ENCODE results near the gene AVL9. TPM values are rescaled to one million over a fixed set of nuclear protein-coding genes. Genes with fewer than 3 reads are reported as not detected.
A peak's percentile ranks its signal among the peaks of the same experiment; 100 is the strongest.

Gene AVL9
- total and polyA plus RNA-seq, 2 experiments from 2014 or later, result 13.1 to 33.8 TPM

DNA sequence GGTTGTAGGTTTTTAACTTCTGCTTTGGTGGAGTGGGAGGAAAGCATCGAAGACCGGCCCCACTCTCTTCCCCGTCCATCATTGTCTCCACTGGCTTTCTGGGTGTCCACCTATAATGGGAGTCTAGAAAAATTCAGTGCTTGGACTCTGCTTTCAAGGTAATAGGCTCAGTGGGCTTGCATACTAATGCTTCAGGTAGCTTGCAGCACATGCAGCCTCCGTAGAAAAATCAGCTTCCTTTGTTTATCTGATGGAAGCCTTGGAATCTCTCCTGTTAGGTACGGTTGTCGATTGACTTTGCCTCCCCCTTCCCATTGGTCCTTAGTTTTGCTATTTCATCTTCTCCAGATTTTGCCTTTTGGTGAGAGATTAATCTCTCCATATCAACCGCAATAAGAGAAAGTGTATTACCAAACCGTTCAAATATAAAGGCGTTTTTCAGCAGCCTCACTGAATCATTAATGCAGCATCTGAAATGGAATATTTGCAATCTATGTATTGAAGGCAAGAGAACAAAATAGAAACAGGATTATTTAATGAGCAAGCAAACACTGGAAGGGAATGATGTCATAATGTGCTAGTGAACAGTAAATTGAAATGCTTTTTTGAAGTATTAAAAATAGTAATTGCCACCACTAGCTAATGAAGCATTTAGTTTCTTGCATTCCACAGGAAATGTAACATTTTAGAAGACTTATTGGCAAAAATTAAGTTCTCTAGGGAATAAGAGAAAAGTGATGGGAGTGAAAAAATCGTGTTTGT, 944 bp downstream of the AVL9 start:
- Histone ChIP-seq H3K36me3 (ENCODE audit: insufficient read depth) (no peaks in the 10 kb centered on the region), H3K4me2 (peak overlapping the region; percentile 81), H4K20me1 (replicated peaks; ENCODE audit: insufficient read depth) (peaks cover 8% of the 10 kb centered on the region; the same call in 1 of the 2 replicates), H3K27me3 (ENCODE audit: insufficient read depth) (no peaks in the 10 kb centered on the region), H3K27ac (ENCODE audit: low read depth) (peak overlapping the region; percentile 93), H3K4me3 (peak overlapping the region; percentile 72), H3K79me2 (replicated peaks; ENCODE audit: insufficient read depth) (peaks cover 53% of the 10 kb centered on the region), H2AFZ (no peak overlapping the region), H3K9me2 (ENCODE audit: insufficient read depth) (no peaks in the 10 kb centered on the region), H3K4me1 (ENCODE audit: insufficient read depth) (peaks cover 19% of the 10 kb centered on the region), H3F3A (replicated peaks; ENCODE audit: low read depth) (no peaks in the 10 kb centered on the region; the same call in 1 of the 2 replicates)
- TF ChIP-seq, protein P1, sequence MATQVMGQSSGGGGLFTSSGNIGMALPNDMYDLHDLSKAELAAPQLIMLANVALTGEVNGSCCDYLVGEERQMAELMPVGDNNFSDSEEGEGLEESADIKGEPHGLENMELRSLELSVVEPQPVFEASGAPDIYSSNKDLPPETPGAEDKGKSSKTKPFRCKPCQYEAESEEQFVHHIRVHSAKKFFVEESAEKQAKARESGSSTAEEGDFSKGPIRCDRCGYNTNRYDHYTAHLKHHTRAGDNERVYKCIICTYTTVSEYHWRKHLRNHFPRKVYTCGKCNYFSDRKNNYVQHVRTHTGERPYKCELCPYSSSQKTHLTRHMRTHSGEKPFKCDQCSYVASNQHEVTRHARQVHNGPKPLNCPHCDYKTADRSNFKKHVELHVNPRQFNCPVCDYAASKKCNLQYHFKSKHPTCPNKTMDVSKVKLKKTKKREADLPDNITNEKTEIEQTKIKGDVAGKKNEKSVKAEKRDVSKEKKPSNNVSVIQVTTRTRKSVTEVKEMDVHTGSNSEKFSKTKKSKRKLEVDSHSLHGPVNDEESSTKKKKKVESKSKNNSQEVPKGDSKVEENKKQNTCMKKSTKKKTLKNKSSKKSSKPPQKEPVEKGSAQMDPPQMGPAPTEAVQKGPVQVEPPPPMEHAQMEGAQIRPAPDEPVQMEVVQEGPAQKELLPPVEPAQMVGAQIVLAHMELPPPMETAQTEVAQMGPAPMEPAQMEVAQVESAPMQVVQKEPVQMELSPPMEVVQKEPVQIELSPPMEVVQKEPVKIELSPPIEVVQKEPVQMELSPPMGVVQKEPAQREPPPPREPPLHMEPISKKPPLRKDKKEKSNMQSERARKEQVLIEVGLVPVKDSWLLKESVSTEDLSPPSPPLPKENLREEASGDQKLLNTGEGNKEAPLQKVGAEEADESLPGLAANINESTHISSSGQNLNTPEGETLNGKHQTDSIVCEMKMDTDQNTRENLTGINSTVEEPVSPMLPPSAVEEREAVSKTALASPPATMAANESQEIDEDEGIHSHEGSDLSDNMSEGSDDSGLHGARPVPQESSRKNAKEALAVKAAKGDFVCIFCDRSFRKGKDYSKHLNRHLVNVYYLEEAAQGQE (IDR thresholded peaks at IDR 0.05; ENCODE audit: unreplicated experiment), result no peak
- TF ChIP-seq ZNF331 (CRISPR knock-in tag; IDR thresholded peaks at IDR 0.05; ENCODE audit: low read depth), result no peak
- TF ChIP-seq, protein P2, sequence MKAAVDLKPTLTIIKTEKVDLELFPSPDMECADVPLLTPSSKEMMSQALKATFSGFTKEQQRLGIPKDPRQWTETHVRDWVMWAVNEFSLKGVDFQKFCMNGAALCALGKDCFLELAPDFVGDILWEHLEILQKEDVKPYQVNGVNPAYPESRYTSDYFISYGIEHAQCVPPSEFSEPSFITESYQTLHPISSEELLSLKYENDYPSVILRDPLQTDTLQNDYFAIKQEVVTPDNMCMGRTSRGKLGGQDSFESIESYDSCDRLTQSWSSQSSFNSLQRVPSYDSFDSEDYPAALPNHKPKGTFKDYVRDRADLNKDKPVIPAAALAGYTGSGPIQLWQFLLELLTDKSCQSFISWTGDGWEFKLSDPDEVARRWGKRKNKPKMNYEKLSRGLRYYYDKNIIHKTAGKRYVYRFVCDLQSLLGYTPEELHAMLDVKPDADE (IDR thresholded peaks at IDR 0.05), result no peak
- no peak for TF ChIP-seq EZH2phosphoT487 (IDR thresholded peaks at IDR 0.05; ENCODE audit: unreplicated experiment)
- TF ChIP-seq, protein P3, sequence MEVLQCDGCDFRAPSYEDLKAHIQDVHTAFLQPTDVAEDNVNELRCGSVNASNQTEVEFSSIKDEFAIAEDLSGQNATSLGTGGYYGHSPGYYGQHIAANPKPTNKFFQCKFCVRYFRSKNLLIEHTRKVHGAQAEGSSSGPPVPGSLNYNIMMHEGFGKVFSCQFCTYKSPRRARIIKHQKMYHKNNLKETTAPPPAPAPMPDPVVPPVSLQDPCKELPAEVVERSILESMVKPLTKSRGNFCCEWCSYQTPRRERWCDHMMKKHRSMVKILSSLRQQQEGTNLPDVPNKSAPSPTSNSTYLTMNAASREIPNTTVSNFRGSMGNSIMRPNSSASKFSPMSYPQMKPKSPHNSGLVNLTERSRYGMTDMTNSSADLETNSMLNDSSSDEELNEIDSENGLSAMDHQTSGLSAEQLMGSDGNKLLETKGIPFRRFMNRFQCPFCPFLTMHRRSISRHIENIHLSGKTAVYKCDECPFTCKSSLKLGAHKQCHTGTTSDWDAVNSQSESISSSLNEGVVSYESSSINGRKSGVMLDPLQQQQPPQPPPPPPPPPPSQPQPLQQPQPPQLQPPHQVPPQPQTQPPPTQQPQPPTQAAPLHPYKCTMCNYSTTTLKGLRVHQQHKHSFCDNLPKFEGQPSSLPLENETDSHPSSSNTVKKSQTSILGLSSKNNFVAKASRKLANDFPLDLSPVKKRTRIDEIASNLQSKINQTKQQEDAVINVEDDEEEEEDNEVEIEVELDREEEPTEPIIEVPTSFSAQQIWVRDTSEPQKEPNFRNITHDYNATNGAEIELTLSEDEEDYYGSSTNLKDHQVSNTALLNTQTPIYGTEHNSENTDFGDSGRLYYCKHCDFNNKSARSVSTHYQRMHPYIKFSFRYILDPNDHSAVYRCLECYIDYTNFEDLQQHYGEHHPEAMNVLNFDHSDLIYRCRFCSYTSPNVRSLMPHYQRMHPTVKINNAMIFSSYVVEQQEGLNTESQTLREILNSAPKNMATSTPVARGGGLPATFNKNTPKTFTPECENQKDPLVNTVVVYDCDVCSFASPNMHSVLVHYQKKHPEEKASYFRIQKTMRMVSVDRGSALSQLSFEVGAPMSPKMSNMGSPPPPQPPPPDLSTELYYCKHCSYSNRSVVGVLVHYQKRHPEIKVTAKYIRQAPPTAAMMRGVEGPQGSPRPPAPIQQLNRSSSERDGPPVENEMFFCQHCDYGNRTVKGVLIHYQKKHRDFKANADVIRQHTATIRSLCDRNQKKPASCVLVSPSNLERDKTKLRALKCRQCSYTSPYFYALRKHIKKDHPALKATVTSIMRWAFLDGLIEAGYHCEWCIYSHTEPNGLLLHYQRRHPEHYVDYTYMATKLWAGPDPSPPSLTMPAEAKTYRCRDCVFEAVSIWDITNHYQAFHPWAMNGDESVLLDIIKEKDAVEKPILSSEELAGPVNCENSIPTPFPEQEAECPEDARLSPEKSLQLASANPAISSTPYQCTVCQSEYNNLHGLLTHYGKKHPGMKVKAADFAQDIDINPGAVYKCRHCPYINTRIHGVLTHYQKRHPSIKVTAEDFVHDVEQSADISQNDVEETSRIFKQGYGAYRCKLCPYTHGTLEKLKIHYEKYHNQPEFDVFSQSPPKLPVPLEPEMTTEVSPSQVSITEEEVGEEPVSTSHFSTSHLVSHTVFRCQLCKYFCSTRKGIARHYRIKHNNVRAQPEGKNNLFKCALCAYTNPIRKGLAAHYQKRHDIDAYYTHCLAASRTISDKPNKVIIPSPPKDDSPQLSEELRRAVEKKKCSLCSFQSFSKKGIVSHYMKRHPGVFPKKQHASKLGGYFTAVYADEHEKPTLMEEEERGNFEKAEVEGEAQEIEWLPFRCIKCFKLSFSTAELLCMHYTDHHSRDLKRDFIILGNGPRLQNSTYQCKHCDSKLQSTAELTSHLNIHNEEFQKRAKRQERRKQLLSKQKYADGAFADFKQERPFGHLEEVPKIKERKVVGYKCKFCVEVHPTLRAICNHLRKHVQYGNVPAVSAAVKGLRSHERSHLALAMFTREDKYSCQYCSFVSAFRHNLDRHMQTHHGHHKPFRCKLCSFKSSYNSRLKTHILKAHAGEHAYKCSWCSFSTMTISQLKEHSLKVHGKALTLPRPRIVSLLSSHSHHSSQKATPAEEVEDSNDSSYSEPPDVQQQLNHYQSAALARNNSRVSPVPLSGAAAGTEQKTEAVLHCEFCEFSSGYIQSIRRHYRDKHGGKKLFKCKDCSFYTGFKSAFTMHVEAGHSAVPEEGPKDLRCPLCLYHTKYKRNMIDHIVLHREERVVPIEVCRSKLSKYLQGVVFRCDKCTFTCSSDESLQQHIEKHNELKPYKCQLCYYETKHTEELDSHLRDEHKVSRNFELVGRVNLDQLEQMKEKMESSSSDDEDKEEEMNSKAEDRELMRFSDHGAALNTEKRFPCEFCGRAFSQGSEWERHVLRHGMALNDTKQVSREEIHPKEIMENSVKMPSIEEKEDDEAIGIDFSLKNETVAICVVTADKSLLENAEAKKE (CRISPR knock-in tag; IDR thresholded peaks at IDR 0.05), result no peak
- TF ChIP-seq POLR2AphosphoS5 (IDR thresholded peaks at IDR 0.05; ENCODE audit: low read depth), result no peak
- TF ChIP-seq, protein P4, sequence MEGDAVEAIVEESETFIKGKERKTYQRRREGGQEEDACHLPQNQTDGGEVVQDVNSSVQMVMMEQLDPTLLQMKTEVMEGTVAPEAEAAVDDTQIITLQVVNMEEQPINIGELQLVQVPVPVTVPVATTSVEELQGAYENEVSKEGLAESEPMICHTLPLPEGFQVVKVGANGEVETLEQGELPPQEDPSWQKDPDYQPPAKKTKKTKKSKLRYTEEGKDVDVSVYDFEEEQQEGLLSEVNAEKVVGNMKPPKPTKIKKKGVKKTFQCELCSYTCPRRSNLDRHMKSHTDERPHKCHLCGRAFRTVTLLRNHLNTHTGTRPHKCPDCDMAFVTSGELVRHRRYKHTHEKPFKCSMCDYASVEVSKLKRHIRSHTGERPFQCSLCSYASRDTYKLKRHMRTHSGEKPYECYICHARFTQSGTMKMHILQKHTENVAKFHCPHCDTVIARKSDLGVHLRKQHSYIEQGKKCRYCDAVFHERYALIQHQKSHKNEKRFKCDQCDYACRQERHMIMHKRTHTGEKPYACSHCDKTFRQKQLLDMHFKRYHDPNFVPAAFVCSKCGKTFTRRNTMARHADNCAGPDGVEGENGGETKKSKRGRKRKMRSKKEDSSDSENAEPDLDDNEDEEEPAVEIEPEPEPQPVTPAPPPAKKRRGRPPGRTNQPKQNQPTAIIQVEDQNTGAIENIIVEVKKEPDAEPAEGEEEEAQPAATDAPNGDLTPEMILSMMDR (conservative IDR thresholded peaks at IDR 0.05; ENCODE audit: low read depth in 2 of 2), result no peak
- TF ChIP-seq CREB1 (CRISPR knock-in tag; IDR thresholded peaks at IDR 0.05; ENCODE audit: low read depth), result no peak
- TF ChIP-seq STAT1 (IDR thresholded peaks at IDR 0.05; ENCODE audit: unreplicated experiment), result no peak
- TF ChIP-seq NANOG (IDR thresholded peaks at IDR 0.05; ENCODE audit: borderline replicate concordance), result no peak
- TF ChIP-seq ZNF114 (CRISPR knock-in tag; IDR thresholded peaks at IDR 0.05), result no peak
- TF ChIP-seq JUNB (IDR thresholded peaks at IDR 0.05; ENCODE audit: unreplicated experiment), result no peak
- no peak for TF ChIP-seq EZH2 (IDR thresholded peaks at IDR 0.05; ENCODE audit: low read depth, unreplicated experiment)
- H3K27me3 Mint-ChIP-seq (ENCODE audit: insufficient read depth, low read depth, poor library complexity), result no peaks in the 10 kb centered on the region
- peak; percentile 7 for ATAC-seq
- peak; percentile 55 for DNase-seq (ENCODE audit: low spot score)
- H3K27ac Mint-ChIP-seq, result peak overlapping the region; percentile 97
- peaks cover 27% of the 10 kb centered on the region for H3K36me3 Mint-ChIP-seq (ENCODE audit: low read depth)
- peak overlapping the region; percentile 86 for H3K4me3 Mint-ChIP-seq
- H3K4me1 Mint-ChIP-seq, result peaks cover 23% of the 10 kb centered on the region
- H3K9me3 Mint-ChIP-seq, result peaks cover 7% of the 10 kb centered on the region
